Epidermal melanocyte (primary cell): ENCODE measurements around the gene SLC7A6OS.
A peak's percentile ranks its signal among the peaks of the same experiment; 100 is the strongest.
"Not testable (repeated sequence)": the region's sequence is repeated elsewhere in the genome, so short reads cannot be mapped to it uniquely, and the experiment has no call there.

Source experiments
- DNase-seq: peaks from one replicate; pipeline ENCODE4 v3.0.0; 2011; ENCODE audit warnings: low spot score; ENCODE audit not compliant: insufficient read length

SLC7A6OS gene

GRCh38 chr16:68298907-68299561 lies 11.7 kb downstream of the SLC7A6OS start:
- no peak for DNase-seq

DNA sequence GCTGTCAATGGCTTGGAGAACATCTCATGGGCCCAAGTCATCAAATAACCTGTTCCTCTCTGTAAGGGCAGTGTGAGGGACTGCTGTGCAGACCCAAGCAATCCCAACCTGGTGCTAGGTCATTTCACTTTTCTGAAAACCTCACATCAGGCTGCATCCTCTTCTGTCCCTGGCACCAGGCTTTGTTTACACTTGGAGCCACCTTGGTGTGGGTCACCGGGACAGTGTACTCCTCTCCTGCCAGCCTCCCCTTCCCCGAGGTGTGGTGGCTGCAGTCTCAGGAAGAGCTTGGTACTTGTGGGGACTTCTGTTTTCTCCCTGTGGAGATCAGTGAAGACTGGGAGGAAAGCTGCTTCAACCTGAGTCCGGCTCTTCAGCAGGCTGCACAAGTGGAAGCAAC lies 12.4 kb downstream of the SLC7A6OS start:
- no peak for DNase-seq

GRCh38 chr16:68297908-68298307 lies 12.8 kb downstream of the SLC7A6OS start:
- no peak for DNase-seq

- DNase-seq, result no peak
These were observed 14.1 kb downstream of the SLC7A6OS start for GRCh38 chr16:68296693-68297092.

- no peak for DNase-seq
These were observed 14.5 kb downstream of the SLC7A6OS start for GRCh38 chr16:68296291-68296690.

GRCh38 chr16:68292425-68292824 lies 18.3 kb downstream of the SLC7A6OS start:
- no peak for DNase-seq

DNA sequence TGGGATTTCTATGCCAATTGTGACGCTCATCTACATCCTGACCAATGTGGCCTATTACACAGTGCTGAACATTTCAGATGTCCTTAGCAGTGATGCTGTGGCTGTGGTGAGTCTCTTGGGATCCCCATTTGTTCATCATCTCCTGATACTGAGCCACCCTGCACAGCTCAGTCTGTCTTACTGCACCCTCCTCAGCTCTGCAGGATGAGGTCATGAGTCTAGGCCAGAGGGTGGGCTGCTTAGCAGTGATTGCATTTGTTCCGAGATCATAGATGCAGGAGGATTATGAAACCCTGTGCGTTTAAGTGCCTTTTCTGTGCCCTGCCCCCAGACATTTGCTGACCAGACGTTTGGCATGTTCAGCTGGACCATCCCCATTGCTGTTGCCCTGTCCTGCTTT lies 19.5 kb downstream of the SLC7A6OS start:
- DNase-seq, result no peak

GRCh38 chr16:68290450-68290849 lies 20.3 kb downstream of the SLC7A6OS start:
- no peak for DNase-seq

DNA sequence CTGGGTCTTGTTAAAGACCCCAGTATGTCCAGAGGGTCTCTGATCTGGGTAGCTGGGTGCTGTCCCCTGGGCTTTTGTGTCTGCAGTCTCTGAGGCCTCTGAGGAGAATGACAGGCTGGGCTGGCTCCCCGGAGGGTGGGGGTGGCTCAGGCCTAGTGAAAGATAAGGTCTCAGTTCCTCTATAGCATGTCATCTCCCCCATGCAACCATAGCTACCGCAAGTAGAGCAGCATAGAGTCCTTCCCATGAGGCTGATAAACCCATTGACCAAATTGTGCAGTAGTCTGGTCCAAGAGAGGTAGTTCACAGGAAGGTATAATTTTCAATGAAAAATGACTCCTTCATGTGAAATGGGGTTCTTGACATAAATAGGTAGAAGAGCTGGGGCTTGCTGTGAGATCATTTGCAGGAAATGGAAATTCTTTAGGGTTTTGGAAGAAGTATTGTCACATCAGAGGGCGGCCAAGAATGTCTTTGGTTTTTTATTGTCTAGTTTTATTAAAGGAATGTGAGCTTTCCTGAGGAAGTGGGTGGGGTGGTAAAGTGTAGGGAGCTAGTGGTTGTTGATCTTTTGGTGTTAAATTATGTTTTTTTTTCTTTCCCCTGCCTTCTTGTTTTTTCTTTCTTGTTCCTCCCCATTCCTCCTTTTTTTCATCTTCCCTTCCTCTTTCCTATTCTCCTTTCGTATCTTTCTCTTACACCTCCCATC lies 21.0 kb downstream of the SLC7A6OS start:
- no peak for DNase-seq

GRCh38 chr16:68289202-68289601 lies 21.5 kb downstream of the SLC7A6OS start:
- no peak for DNase-seq

GRCh38 chr16:68288796-68289195 lies 21.9 kb downstream of the SLC7A6OS start:
- not testable (repeated sequence) for DNase-seq

- DNase-seq, result no peak
These were observed 22.5 kb downstream of the SLC7A6OS start for GRCh38 chr16:68288252-68288650.

DNA sequence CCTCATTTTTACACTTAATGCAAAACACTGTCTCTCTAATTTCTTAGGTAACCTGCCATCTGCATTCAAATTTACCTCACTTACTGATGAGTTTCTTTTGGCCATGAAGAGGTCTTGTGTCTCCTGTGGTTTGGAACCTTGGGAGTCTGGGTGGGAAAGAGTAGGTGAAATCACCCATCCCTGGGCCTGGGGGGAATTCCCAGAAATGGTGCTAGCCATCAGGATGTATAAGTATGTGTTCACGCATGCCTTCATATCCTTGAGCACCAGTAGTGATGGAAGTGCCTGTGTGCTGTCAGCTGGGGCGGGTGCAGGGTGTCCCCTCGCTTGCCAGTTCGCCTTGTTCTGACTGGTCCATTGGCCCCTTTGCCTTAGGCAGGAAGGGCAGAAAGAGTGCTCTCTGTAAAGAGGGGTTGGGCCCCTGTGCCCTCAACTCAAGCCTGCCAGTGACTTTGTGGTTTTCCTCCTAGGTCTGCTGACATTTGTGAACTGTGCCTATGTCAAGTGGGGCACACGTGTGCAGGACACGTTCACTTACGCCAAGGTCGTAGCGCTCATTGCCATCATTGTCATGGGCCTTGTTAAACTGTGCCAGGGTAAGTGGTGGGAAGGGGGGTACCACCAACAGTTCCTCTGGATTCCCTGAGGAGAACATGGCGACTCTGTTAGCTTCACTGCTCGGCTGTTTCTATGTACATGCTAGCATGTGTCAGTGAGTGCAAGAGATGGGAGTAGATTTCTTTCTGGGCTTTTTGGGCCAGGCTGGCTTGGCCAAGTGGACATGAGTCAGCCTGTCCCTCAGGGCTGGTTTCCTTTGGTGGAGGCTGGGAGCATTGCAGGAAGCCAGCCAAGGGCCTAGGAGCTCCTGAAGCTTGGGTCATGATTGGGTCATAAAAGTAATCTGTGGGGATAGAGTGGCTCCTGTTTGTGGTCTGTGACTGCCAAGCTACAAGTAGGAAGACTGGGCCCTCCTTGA lies 23.2 kb downstream of the SLC7A6OS start:
- DNase-seq, result no peak

DNA sequence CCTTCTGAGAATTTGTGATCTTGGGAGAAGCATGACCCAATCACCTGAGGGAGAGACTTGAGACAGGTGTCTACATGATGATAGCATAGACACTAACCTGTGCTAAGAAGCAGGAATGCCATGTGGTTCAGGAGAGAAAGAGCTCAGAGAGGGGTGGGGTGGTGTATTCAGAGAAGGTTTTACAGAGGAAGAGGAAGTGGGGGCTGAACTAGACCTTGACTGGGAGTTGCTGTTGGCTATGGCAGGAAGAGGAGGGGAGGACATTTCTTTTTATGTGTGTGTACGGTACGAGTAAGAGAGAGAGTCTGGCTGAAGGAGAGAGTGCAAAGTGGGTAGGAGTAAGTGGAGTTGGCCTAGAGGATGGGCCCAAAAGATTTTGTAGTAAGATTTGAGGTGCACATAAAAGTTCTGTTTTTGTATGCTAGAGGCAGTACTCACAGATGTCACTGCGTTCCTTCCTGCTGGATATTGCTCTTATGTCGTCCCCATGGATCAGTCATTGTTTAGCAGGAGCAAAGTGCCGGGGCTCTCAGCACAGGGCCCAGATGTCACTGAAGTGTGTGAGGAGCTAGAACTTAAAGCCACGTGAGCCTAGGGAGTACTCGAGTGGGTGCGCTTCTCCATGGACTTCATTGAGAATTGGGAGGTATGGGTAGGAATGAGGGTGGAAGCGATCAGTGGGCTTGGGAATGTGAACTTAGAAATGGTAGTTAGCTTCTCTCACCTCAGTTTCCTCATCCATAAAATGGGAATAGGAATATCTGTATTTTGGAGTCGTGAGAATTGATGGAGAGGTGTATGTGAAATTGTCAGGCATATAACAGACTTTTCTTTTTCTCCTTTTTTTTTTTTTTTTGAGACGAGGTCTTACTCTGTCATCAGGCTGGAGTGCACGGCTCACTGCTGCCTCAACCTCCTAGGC lies 24.3 kb downstream of the SLC7A6OS start:
- DNase-seq, result no peak

GRCh38 chr16:68285683-68286082 lies 25.1 kb downstream of the SLC7A6OS start:
- DNase-seq, result no peak

GRCh38 chr16:68284847-68285246 lies 25.9 kb downstream of the SLC7A6OS start:
- DNase-seq, result no peak

DNA sequence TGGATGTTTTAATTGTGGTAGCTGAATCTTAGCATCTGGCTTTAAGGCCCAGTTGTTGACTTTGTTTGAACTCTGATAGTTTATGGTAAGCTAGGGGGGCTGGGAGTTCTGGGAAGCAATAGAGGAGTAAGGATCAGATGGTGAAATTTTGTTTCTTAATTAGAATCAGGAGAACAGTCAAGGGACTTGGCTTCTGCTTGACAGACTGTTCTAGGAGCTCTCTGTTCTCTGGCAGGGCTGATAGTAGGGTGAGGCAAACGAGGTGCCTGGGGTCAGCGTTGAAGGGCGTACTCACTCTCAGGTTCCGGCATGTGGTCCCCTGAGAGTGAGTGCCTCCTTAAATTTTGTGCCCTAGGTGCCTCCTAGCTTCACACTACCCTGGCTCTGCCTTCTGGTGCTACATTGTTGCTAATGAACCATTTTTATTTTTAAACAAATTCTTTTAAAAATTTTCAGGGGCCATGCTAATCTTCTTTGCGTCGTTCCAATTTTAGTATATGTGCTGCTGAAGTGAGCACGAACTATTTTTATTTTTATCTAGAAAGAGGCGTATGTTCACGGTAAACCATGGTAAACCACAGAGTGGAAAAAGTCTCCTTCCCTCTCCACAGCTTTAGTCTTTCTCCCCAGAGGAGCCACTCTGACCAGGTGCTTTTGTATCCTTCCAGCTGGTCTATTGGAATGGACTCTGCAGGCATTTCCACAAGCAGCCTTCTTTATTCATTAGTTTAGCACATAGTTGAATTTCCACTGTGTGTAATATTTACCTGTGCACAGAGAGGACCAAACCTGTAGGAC lies 26.7 kb downstream of the SLC7A6OS start:
- peak; percentile 30 for DNase-seq

- DNase-seq, result no peak
These were observed 27.4 kb downstream of the SLC7A6OS start for GRCh38 chr16:68283346-68283745.

DNA sequence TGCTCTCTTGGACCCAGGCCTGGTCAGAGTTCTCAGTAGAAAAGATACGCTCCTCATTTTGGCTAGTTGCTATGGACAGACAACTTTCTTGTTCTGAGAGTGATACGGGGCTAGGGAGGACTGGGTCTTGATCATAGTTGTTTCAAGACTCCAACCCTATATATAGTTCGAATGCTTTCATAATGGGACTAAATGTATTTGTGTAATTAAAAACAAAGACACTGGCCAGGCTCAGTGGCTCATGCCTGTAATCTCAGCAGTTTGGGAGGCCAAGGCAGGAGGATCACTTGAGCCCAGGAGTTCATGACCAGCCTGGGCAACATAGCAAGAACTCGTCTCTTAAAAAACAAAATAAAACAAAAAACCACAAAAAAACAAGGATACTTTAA lies 28.7 kb downstream of the SLC7A6OS start:
- no peak for DNase-seq
